ENCODE measurements around the gene SNX6.
"Not testable (repeated sequence)": the region's sequence is repeated elsewhere in the genome, so short reads cannot be mapped to it uniquely, and the experiment has no call there.

SNX6 gene

DNA sequence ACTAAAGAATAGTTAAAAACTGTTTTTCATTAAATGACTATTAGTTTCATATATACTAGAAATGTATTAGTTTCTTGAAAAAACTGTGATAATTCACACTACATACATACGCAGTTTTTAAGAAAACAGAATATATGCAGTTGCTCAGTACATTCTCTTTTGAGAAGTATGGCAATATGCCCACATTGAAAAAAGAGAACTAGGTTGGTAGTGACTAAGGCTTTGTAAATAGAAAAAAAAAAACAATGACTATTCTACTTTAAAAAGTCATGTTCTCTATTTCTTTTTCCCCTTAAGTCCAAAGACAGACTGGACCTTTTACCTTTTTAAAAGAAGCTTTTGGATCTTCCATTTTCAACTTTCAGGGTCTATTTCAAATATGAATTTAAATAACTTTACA, 25.0 kb downstream of the SNX6 start:
- peaks cover 14% of the 10 kb centered on the region for H3K36me3 ChIP-seq (ENCODE audit: control insufficient read depth, insufficient read depth, low read length)

DNA sequence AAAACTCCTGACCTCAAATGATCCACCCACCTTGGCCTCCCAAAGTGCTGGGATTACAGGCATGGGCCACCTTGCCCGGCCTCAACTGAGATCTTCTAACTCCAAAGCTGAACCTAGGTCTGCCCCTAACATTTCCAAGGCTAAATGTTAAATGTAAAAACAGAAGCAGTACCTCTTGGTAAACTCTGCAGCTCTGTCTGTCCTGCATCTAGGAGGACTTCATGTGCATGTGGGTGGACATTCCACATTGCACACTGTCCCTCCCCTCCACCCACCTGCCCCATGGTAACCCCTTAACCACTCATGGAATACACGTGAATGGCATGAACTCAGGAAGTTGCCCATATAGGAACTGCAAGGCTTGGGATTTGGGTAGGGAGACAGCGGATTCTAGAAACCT, 33.1 kb downstream of the SNX6 start:
- H3K27me3 ChIP-seq (ENCODE audit: control insufficient read depth, insufficient read depth, low read length) = no peaks in the 10 kb centered on the region
- H3K4me1 ChIP-seq (ENCODE audit: control insufficient read depth, insufficient read depth, low read length) = no peaks in the 10 kb centered on the region
- H3K9ac ChIP-seq (ENCODE audit: low read depth, low read length) = no peak overlapping the region
- no peak overlapping the region for H3K4me3 ChIP-seq (ENCODE audit: low read depth, low read length)
- H3K9me3 ChIP-seq (ENCODE audit: control insufficient read depth, insufficient read depth, low read length) = no peaks in the 10 kb centered on the region
- peaks cover 30% of the 10 kb centered on the region for H3K36me3 ChIP-seq (ENCODE audit: control insufficient read depth, insufficient read depth, low read length)

More for the DNA sequence above, 25.0 kb downstream of the SNX6 start:
- no peak overlapping the region for H3K9ac ChIP-seq (ENCODE audit: low read depth, low read length)
- H3K9me3 ChIP-seq (ENCODE audit: control insufficient read depth, insufficient read depth, low read length) = no peaks in the 10 kb centered on the region
- no peaks in the 10 kb centered on the region for H3K4me1 ChIP-seq (ENCODE audit: control insufficient read depth, insufficient read depth, low read length)
- H3K4me3 ChIP-seq (ENCODE audit: low read depth, low read length) = no peak overlapping the region
- no peaks in the 10 kb centered on the region for H3K27me3 ChIP-seq (ENCODE audit: control insufficient read depth, insufficient read depth, low read length)

DNA sequence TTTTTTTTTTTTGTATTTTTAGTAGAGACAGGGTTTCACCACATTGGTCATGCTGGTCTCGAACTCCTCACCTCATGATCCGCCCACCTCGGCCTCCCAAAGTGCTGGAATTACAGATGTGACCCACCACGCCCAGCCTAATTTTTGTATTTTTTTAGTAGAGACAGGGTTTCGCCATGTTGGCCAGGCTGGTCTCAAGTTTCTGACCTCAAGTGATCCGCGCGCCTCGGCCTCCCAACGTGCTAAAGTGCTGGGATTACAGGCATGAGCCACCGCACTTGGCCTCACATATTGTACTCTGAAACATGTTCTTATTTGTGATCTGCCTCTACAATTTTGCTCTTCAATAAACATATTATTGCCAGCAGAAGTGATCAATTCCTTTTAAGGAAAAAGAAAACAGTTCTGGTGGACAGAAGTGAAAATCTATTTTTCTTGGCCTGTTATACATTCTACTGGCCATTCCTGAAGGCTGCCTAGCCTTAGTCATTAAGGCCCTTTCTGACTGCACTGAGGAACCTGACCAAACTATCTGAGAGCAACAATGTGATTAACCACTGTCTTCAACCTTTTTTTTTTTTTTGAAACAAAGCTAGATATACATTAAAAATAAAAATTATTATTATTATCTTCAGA, 36.1 kb downstream of the SNX6 start:
- no peaks in the 10 kb centered on the region for H3K27me3 ChIP-seq (ENCODE audit: control insufficient read depth, insufficient read depth, low read length)
- H3K4me3 ChIP-seq (ENCODE audit: low read depth, low read length) = no peak overlapping the region
- H3K9ac ChIP-seq (ENCODE audit: low read depth, low read length) = no peak overlapping the region
- no peaks in the 10 kb centered on the region for H3K4me1 ChIP-seq (ENCODE audit: control insufficient read depth, insufficient read depth, low read length)
- H3K9me3 ChIP-seq (ENCODE audit: control insufficient read depth, insufficient read depth, low read length) = no peaks in the 10 kb centered on the region
- peaks cover 28% of the 10 kb centered on the region for H3K36me3 ChIP-seq (ENCODE audit: control insufficient read depth, insufficient read depth, low read length)

DNA sequence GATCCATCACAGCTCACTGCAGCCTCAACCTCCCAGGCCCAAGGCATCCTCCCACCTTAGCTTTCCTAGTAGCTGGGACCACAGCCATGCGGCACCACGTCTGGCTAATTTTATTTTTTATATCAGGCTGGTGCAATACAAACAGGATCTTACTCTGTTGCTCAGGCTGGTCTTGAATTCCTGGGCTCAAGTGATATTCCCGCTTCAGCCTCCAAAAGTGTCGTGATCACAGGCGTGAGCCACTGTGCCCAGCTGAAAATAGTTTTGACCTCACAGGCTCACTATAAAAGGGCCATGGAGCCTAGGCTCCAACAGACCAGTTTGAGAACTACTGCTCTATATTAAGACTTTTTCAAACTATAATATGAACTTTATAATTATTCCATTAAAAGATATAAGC, 37.3 kb downstream of the SNX6 start:
- Histone ChIP-seq H3K9me3 (ENCODE audit: control insufficient read depth, insufficient read depth, low read length) (no peaks in the 10 kb centered on the region), H3K9ac (ENCODE audit: low read depth, low read length) (no peak overlapping the region), H3K36me3 (ENCODE audit: control insufficient read depth, insufficient read depth, low read length) (peaks cover 31% of the 10 kb centered on the region), H3K27me3 (ENCODE audit: control insufficient read depth, insufficient read depth, low read length) (no peaks in the 10 kb centered on the region), H3K4me3 (ENCODE audit: low read depth, low read length) (no peak overlapping the region), H3K4me1 (ENCODE audit: control insufficient read depth, insufficient read depth, low read length) (no peaks in the 10 kb centered on the region)

DNA sequence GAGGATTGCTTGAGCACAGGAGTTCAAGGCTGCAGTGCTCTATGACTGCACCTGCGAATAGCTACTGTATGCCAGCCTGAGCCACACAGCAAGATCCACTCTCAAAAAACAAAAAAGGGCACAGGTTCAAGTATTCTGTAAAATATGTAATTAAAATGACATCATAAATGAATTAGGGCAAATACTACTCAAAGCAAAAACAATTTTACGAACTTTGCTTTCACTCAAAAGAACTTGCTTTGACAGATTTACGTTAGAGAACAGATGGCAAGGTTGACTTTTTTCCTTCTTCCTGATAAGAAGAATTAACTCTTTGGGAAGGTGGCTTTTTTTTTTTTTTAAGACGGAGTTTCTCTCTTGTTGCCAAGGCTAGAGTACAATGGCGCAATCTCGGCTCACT, 46.4 kb downstream of the SNX6 start:
- no peaks in the 10 kb centered on the region for H3K4me1 ChIP-seq (ENCODE audit: control insufficient read depth, insufficient read depth, low read length)
- H3K27me3 ChIP-seq (ENCODE audit: control insufficient read depth, insufficient read depth, low read length) = no peaks in the 10 kb centered on the region
- no peak overlapping the region for H3K9ac ChIP-seq (ENCODE audit: low read depth, low read length)
- no peak overlapping the region for H3K4me3 ChIP-seq (ENCODE audit: low read depth, low read length)
- no peaks in the 10 kb centered on the region for H3K9me3 ChIP-seq (ENCODE audit: control insufficient read depth, insufficient read depth, low read length)
- H3K36me3 ChIP-seq (ENCODE audit: control insufficient read depth, insufficient read depth, low read length) = peaks cover 17% of the 10 kb centered on the region

DNA sequence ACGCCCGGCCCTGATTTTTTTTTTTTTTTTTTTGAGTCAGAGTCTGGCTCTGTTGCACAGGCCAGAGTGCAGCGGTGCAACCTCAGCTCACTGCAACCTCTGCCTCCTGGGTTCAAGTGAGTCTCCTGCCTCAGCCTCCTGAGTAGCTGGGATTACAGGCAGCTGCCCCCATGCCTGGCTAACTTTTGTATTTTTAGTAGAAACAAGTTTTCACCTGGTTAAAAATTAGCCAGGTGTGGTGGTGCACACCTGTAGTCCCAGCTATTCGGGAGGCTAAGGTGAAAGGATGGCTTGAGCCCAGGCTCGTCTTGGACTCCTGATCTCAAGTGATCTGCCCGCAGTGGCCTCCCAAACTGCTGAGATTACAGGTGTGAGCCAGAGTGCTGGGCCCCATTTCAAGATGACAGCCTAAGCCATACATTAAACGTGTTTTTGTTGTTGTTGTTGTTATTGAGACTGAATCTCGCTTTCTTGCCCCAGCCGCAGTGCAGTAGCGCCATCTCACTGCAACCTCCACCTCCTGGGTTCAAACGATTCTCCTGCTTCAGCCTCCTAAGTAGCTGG, 47.7 kb downstream of the SNX6 start:
- peaks cover 16% of the 10 kb centered on the region for H3K36me3 ChIP-seq (ENCODE audit: control insufficient read depth, insufficient read depth, low read length)
- no peaks in the 10 kb centered on the region for H3K27me3 ChIP-seq (ENCODE audit: control insufficient read depth, insufficient read depth, low read length)
- H3K4me3 ChIP-seq (ENCODE audit: low read depth, low read length) = no peak overlapping the region
- H3K9me3 ChIP-seq (ENCODE audit: control insufficient read depth, insufficient read depth, low read length) = no peaks in the 10 kb centered on the region
- no peaks in the 10 kb centered on the region for H3K4me1 ChIP-seq (ENCODE audit: control insufficient read depth, insufficient read depth, low read length)
- H3K9ac ChIP-seq (ENCODE audit: low read depth, low read length) = no peak overlapping the region

DNA sequence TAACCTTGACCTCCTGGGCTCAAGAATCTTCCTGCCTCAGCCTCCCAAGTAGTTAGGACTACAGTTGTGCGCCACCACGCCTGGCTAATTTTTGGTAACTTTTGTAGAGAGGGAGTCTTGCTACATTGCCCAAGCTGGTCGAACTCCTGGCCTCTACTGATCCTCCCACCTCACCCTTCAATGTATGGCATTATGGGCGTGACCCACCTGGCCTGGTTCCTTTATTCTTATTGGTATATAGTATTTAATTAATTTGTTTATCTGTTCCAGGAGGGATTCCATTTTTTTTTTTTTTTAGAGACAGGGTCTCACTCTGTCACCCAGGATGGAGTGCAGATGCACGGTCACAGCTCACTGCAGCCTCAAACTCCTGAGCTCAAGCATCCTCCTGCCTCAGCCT, 49.6 kb downstream of the SNX6 start:
- Histone ChIP-seq H3K9ac (ENCODE audit: low read depth, low read length) (no peak overlapping the region), H3K9me3 (ENCODE audit: control insufficient read depth, insufficient read depth, low read length) (no peaks in the 10 kb centered on the region), H3K4me1 (ENCODE audit: control insufficient read depth, insufficient read depth, low read length) (no peaks in the 10 kb centered on the region), H3K4me3 (ENCODE audit: low read depth, low read length) (no peak overlapping the region), H3K27me3 (ENCODE audit: control insufficient read depth, insufficient read depth, low read length) (no peaks in the 10 kb centered on the region), H3K36me3 (ENCODE audit: control insufficient read depth, insufficient read depth, low read length) (peaks cover 8% of the 10 kb centered on the region)

DNA sequence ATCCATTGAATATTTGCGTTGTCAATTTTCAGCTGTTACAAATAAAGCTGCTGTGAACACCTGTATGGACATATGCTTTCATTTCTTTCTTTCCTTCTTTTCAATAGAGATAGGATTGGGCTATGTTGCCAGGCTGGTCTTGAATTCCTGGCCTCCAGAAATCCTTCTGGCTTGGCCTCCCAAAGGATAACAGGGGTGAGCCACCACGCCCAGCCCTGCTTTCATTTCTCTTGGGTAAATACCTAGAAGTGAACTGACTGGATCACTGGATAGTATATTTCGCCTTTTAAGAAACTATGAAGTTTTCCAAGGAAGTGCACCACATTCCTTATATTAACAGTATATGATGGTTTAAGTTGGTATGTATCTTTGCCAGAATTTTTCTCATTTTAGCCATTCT, 58.2 kb downstream of the SNX6 start:
- Histone ChIP-seq H3K4me3 (ENCODE audit: low read depth, low read length) (no peak overlapping the region), H3K36me3 (ENCODE audit: control insufficient read depth, insufficient read depth, low read length) (peaks cover 7% of the 10 kb centered on the region), H3K9me3 (ENCODE audit: control insufficient read depth, insufficient read depth, low read length) (no peaks in the 10 kb centered on the region), H3K9ac (ENCODE audit: low read depth, low read length) (no peak overlapping the region), H3K27me3 (ENCODE audit: control insufficient read depth, insufficient read depth, low read length) (no peaks in the 10 kb centered on the region), H3K4me1 (ENCODE audit: control insufficient read depth, insufficient read depth, low read length) (no peaks in the 10 kb centered on the region)

DNA sequence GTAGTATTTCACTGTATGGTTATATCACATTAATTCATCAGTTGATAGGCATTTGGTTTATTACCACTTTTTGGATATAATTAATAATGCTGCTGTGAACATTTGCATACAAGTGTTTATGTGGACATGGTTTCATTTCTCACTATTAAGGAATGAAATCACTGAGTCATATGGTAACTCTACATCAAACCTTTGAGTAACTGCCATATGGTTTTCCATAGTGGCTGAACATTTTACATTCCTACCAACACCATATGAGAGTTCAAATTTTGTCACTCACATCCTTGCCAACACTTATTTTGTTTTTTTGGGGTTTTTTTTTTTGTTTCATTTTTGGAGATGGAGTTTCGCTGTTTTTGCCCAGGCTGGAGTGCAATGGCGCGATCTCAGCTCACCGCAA, 60.2 kb downstream of the SNX6 start:
- Histone ChIP-seq H3K4me1 (ENCODE audit: control insufficient read depth, insufficient read depth, low read length) (no peaks in the 10 kb centered on the region), H3K9ac (ENCODE audit: low read depth, low read length) (no peak overlapping the region), H3K27me3 (ENCODE audit: control insufficient read depth, insufficient read depth, low read length) (no peaks in the 10 kb centered on the region), H3K36me3 (ENCODE audit: control insufficient read depth, insufficient read depth, low read length) (peaks cover 8% of the 10 kb centered on the region), H3K9me3 (ENCODE audit: control insufficient read depth, insufficient read depth, low read length) (no peaks in the 10 kb centered on the region), H3K4me3 (ENCODE audit: low read depth, low read length) (no peak overlapping the region)

DNA sequence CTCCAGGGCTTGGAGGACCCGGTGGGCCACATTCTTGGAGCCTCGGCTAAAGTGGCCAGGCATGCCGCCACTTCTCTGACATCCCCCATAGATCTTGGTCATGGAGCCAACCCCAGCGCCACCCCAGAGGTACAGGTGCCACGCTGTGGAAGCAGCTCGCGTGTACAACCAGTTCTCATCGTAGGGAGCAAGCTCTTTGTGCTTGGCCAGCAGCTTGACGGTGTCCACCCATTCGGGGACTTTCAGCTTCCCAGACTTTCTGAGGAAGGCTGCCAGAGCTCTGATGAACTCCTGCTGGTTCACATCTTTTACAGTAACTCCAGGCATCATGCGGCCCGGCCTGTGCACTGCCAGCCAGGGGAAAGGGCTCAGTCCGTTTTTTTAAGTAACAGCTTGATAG, 61.1 kb downstream of the SNX6 start:
- Histone ChIP-seq H3K36me3 (ENCODE audit: control insufficient read depth, insufficient read depth, low read length) (peaks cover 10% of the 10 kb centered on the region), H3K9me3 (ENCODE audit: control insufficient read depth, insufficient read depth, low read length) (no peaks in the 10 kb centered on the region), H3K4me1 (ENCODE audit: control insufficient read depth, insufficient read depth, low read length) (no peaks in the 10 kb centered on the region), H3K4me3 (ENCODE audit: low read depth, low read length) (no peak overlapping the region), H3K27me3 (ENCODE audit: control insufficient read depth, insufficient read depth, low read length) (no peaks in the 10 kb centered on the region), H3K9ac (ENCODE audit: low read depth, low read length) (no peak overlapping the region)

DNA sequence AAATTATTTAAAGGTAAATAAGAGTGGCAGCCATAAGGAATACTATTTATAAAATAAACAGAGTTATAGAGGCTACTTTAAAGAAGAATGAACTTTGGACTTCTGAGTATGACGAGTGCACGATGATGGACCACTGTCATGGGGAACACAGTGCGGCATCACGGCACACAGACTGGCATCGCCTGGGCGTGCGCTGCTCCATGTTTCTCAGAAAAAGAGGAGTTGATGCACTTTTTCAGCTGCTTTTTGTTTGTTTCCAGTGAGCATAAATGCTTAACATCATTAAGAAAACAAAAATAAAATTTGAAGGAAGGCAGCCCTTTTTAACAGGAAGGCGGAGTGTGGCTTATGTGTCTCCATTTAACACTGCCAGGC, 67.2 kb downstream of the SNX6 start:
- Histone ChIP-seq H3K27me3 (ENCODE audit: control insufficient read depth, insufficient read depth, low read length) (no peaks in the 10 kb centered on the region), H3K9ac (ENCODE audit: low read depth, low read length) (no peak overlapping the region), H3K4me3 (ENCODE audit: low read depth, low read length) (no peak overlapping the region), H3K9me3 (ENCODE audit: control insufficient read depth, insufficient read depth, low read length) (no peaks in the 10 kb centered on the region), H3K36me3 (ENCODE audit: control insufficient read depth, insufficient read depth, low read length) (peaks cover 5% of the 10 kb centered on the region), H3K4me1 (ENCODE audit: control insufficient read depth, insufficient read depth, low read length) (no peaks in the 10 kb centered on the region)

DNA sequence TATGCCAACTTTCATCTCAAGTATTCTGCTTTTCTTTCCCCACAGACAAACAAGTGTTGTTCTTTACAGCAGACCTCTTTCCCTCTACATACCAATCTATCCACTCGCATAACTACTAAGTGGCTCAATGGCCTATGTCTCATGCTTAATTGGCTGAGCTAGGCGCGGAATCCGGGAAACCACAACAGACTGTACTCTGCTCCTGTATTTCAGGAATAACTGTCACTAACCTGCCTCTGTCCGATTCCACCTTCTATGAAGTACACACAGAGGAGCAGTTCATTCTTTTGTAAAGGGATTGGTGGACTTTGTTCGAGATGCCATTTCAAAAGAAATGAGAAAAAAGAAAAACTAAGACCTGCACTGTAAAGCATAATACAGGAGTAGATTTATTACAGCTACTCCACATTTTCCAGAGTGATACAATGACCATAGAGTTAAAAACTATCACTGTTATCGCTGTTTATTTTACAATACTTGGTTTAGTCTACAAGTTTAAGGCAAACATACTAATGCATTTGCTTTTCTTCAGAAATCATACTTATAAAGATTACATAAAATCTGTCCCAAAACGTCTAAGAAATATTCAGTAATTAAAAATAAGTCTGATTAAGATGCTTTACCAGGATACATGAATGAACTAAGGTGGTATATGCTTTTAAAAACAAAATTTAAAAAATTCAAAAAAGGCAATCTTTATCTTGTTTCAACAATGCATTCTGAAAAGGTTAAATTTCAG, 67.7 kb downstream of the SNX6 start:
- H3K9ac ChIP-seq (ENCODE audit: low read depth, low read length); H3K36me3 ChIP-seq (ENCODE audit: control insufficient read depth, insufficient read depth, low read length); H3K9me3 ChIP-seq (ENCODE audit: control insufficient read depth, insufficient read depth, low read length); H3K4me1 ChIP-seq (ENCODE audit: control insufficient read depth, insufficient read depth, low read length); H3K4me3 ChIP-seq (ENCODE audit: low read depth, low read length); H3K27me3 ChIP-seq (ENCODE audit: control insufficient read depth, insufficient read depth, low read length): not testable (repeated sequence)

All from iPS-15b (cell line).